ENCODE measurements around the gene HAGH. TPM values are rescaled to one million over a fixed set of nuclear protein-coding genes. Genes with fewer than 3 reads are reported as not detected.

HAGH gene
- total RNA-seq, 6 experiments from 2014 or later = 77.9 to 161 (median 143) TPM

GRCh38 chr16:1818873-1819525, 7.6 kb downstream of the HAGH start:
- Histone ChIP-seq H3K4me3 (no peak overlapping the region), H3K27me3 (no peaks in the 10 kb centered on the region), H3K36me3 (peaks cover 0 to 67% (median 35%) of the 10 kb centered on the region in 4 donors), H3K4me1 (peaks cover 0 to 38% (median 12%) of the 10 kb centered on the region in 4 donors), H3K9me3 (no peaks in the 10 kb centered on the region), H3K27ac (no peak overlapping the region)
- WGBS (ENCODE audit: insufficient coverage, low coverage, low lambda C conversion rate, missing lambda C conversion rate) = 91% methylated on average over 9 of the region's 35 CpGs
- DNase-seq (no peak), ATAC-seq (no peak)
- intact Hi-C loops (cut with DNase I) = no loop called here
- TF ChIP-seq POLR2A (IDR thresholded peaks at IDR 0.05) = no peak
- no peak for TF ChIP-seq CTCF (IDR thresholded peaks at IDR 0.05)

GRCh38 chr16:1818204-1818872, 8.3 kb downstream of the HAGH start:
- ATAC-seq = no peak

GRCh38 chr16:1817716-1818115, 8.9 kb downstream of the HAGH start:
- H3K4me3 ChIP-seq = no peak overlapping the region
- H3K4me1 ChIP-seq = peaks cover 0 to 32% (median 8%) of the 10 kb centered on the region in 4 donors
- H3K36me3 ChIP-seq = peaks cover 0 to 66% (median 38%) of the 10 kb centered on the region in 4 donors
- peak overlapping the region in 1 of 3 donors; percentile 44 for H3K27ac ChIP-seq
- TF ChIP-seq POLR2A (IDR thresholded peaks at IDR 0.05) (no peak), CTCF (IDR thresholded peaks at IDR 0.05) (no peak)
- ATAC-seq (peak in 3 of 4 donors; percentile 36 to 68 (median 61)), DNase-seq (peak; percentile 38 to 80 (median 77))
- 44% methylated on average over 12 of the region's 17 CpGs for WGBS (ENCODE audit: insufficient coverage, low coverage, low lambda C conversion rate, missing lambda C conversion rate)
- intact Hi-C loops (cut with DNase I) = no loop called here
- no peaks in the 10 kb centered on the region for H3K27me3 ChIP-seq
- H3K9me3 ChIP-seq = no peaks in the 10 kb centered on the region

More at GRCh38 chr16:1818204-1818872, 8.3 kb downstream of the HAGH start:
- peaks cover 0 to 69% (median 38%) of the 10 kb centered on the region in 4 donors for H3K36me3 ChIP-seq
- no peak for TF ChIP-seq CTCF (IDR thresholded peaks at IDR 0.05)
- no peak for TF ChIP-seq POLR2A (IDR thresholded peaks at IDR 0.05)
- intact Hi-C loops (cut with DNase I) = no loop called here
- H3K27me3 ChIP-seq = no peaks in the 10 kb centered on the region
- H3K27ac ChIP-seq = peak overlapping the region in 1 of 3 donors; percentile 20
- H3K9me3 ChIP-seq = no peaks in the 10 kb centered on the region
- DNase-seq = no peak
- H3K4me3 ChIP-seq = no peak overlapping the region
- H3K4me1 ChIP-seq = peaks cover 0 to 34% (median 9%) of the 10 kb centered on the region in 4 donors
- 73% methylated on average over 3 of the region's 27 CpGs for WGBS (ENCODE audit: insufficient coverage, low coverage, low lambda C conversion rate, missing lambda C conversion rate)

GRCh38 chr16:1817276-1817589, 9.4 kb downstream of the HAGH start:
- Histone ChIP-seq H3K27ac (peak overlapping the region in 1 of 3 donors; percentile 44), H3K4me3 (no peak overlapping the region), H3K9me3 (no peaks in the 10 kb centered on the region), H3K27me3 (no peaks in the 10 kb centered on the region), H3K4me1 (peaks cover 0 to 27% (median 5%) of the 10 kb centered on the region in 4 donors), H3K36me3 (peaks cover 0 to 61% (median 35%) of the 10 kb centered on the region in 4 donors)
- intact Hi-C loops (cut with DNase I) = no loop called here
- ATAC-seq = no peak
- DNase-seq = no peak
- TF ChIP-seq CTCF (IDR thresholded peaks at IDR 0.05) = no peak
- no peak for TF ChIP-seq POLR2A (IDR thresholded peaks at IDR 0.05)
- no CpG with 5 or more reads among the region's 9 CpGs for WGBS (ENCODE audit: insufficient coverage, low coverage, low lambda C conversion rate, missing lambda C conversion rate)

Data from right lobe of liver (tissue), 6 donors.